Endothelial cell of umbilical vein (primary cell): ENCODE results near the gene ADGRB2. TPM values are rescaled to one million over a fixed set of nuclear protein-coding genes. Genes with fewer than 3 reads are reported as not detected.

Experiments used
- BruUV-seq: library from RNA; stranded (reverse); fragments of 400-500 nt; replicated peaks from 2 replicates; lab custom pipeline; 2021; lab: Mats Ljungman, UMichigan
- CTCF ChIA-PET: fragments of 300-600, 350-600 bp; sonication (Branson Sonifier 250); formaldehyde crosslinking; loops from one replicate; lab custom pipeline; 2021; ENCODE audit warnings: antibody characterized with exemption, inconsistent platforms; lab: Charles Lee
- POLR2A ChIA-PET: fragments of 300-600, 350-600 bp; sonication (Branson Sonifier 250); formaldehyde crosslinking; loops from one replicate; lab custom pipeline; 2021; ENCODE audit warnings: antibody characterized with exemption, inconsistent platforms; lab: Charles Lee
- DNase-seq: peaks from one replicate; pipeline ENCODE4 v3.0.0-alpha.2; 2011; ENCODE audit warnings: low read depth, low spot score
- FAIRE-seq: peaks from 2 replicates; lab custom pipeline; 2011; peaks lifted over from hg19 to GRCh38; lab: Jason Lieb, UNC
- H2AFZ ChIP-seq: 2 replicates; pipeline ENCODE4 v1.6.0; 2012; ENCODE audit warnings: low read depth, low read length, control low read depth, inconsistent platforms
- H3K27ac ChIP-seq: 2 replicates; pipeline ENCODE4 v1.5.1; 2011; ENCODE audit warnings: low read depth, mild to moderate bottlenecking, control low read depth, low read length, moderate library complexity; ENCODE audit not compliant: insufficient read depth
- H3K27me3 ChIP-seq, 2 experiments: 2 replicates each; pipeline versions ENCODE4 v1.6.0 to v1.6.1; 2011; ENCODE audit warnings: low read length in 2 of 2, mixed read lengths in 1 of 2; ENCODE audit not compliant: control insufficient read depth in 2 of 2, insufficient read depth in 2 of 2
- H3K36me3 ChIP-seq, 2 experiments: 2 replicates in 1 of 2; 3 replicates in 1 of 2; pipeline ENCODE4 v1.5.1; 2011; ENCODE audit warnings: low read length in 2 of 2, mild to moderate bottlenecking in 1 of 2, moderate library complexity in 1 of 2; ENCODE audit not compliant: control insufficient read depth in 2 of 2, insufficient read depth in 2 of 2; ENCODE audit errors: extremely low read depth in 1 of 2
- H3K4me1 ChIP-seq: 3 replicates; pipeline ENCODE4 v1.5.1; 2011; ENCODE audit warnings: mild to moderate bottlenecking, low read length; ENCODE audit not compliant: control insufficient read depth, insufficient read depth; ENCODE audit errors: extremely low read depth
- H3K4me2 ChIP-seq: 2 replicates; pipeline ENCODE4 v1.6.1; 2011; ENCODE audit warnings: low read length, control low read depth, mixed read lengths; ENCODE audit not compliant: insufficient read depth
- H3K4me3 ChIP-seq, 3 experiments: fragments of 200-600 bp in 1 of 3; sonication (generic), shearing (Covaris generic) in 1 of 3; replicated peaks in 1 of 3; 2 replicates each; pipeline ENCODE4 v1.5.1; 2011 to 2016; ENCODE audit warnings: control low read depth in 3 of 3, low read length in 3 of 3, mild to moderate bottlenecking in 2 of 3, inconsistent platforms in 1 of 3, low read depth in 1 of 3, moderate library complexity in 1 of 3; ENCODE audit not compliant: insufficient read depth in 1 of 3
- H3K79me2 ChIP-seq: 2 replicates; pipeline ENCODE4 v1.6.0; 2012; ENCODE audit warnings: low read length, inconsistent platforms; ENCODE audit not compliant: control insufficient read depth, insufficient read depth
- H3K9ac ChIP-seq: replicated peaks from 2 replicates; pipeline ENCODE3; 2011; ENCODE audit warnings: low read length, control low read depth; ENCODE audit not compliant: insufficient read depth; ENCODE audit errors: extremely low read depth
- H3K9me1 ChIP-seq: replicated peaks from 3 replicates; pipeline ENCODE4 v1.6.0; 2011; ENCODE audit warnings: mild to moderate bottlenecking, low read length; ENCODE audit not compliant: control insufficient read depth, insufficient read depth; ENCODE audit errors: extremely low read depth
- H3K9me3 ChIP-seq: replicated peaks from 2 replicates; pipeline ENCODE4 v1.5.1; 2012; ENCODE audit warnings: low read length, inconsistent platforms; ENCODE audit not compliant: control insufficient read depth, insufficient read depth
- H4K20me1 ChIP-seq: replicated peaks from 2 replicates; pipeline ENCODE3; 2011; ENCODE audit warnings: mild to moderate bottlenecking, low read length; ENCODE audit not compliant: control insufficient read depth, insufficient read depth; ENCODE audit errors: extremely low read depth
- CTCF ChIP-seq, 2 donors: IDR thresholded peaks; 1 replicate in 1 of 2; 2 replicates in 1 of 2; pipeline ENCODE4 v1.5.1; 2011; ENCODE audit warnings: low read length in 2 of 2, mild to moderate bottlenecking in 2 of 2, moderate library complexity in 2 of 2, control low read depth in 1 of 2, inconsistent platforms in 1 of 2, low read depth in 1 of 2; ENCODE audit not compliant: insufficient read depth in 1 of 2; ENCODE audit errors: extremely low read depth in 1 of 2
- EZH2 ChIP-seq: IDR thresholded peaks from 2 replicates; pipeline ENCODE4 v1.6.1; 2012; ENCODE audit warnings: borderline replicate concordance, low read depth, mild to moderate bottlenecking, moderate library complexity, low read length, inconsistent platforms; ENCODE audit not compliant: severe bottlenecking
- FOS ChIP-seq: IDR thresholded peaks from 2 replicates; pipeline ENCODE4 v1.6.1; 2011; ENCODE audit warnings: mild to moderate bottlenecking, low read length, moderate library complexity, borderline replicate concordance; ENCODE audit not compliant: insufficient read depth
- GATA2 ChIP-seq: IDR thresholded peaks from 2 replicates; pipeline ENCODE4 v1.7.0; 2011; ENCODE audit warnings: low read depth, mild to moderate bottlenecking, moderate library complexity, mixed read lengths, low read length; ENCODE audit not compliant: insufficient read length, insufficient read depth
- JUN ChIP-seq: IDR thresholded peaks from 2 replicates; pipeline ENCODE4 v1.6.1; 2011; ENCODE audit warnings: borderline replicate concordance, low read depth; ENCODE audit not compliant: insufficient read length, insufficient read depth
- MAX ChIP-seq: IDR thresholded peaks from 2 replicates; pipeline ENCODE4 v1.6.1; 2011; ENCODE audit not compliant: insufficient read depth, insufficient read length
- MYC ChIP-seq: IDR thresholded peaks from one replicate; pipeline ENCODE4 v1.6.1; 2011; ENCODE audit warnings: mild to moderate bottlenecking, low read depth, low read length
- POLR2A ChIP-seq: IDR thresholded peaks from 2 replicates; pipeline ENCODE4 v1.6.1; 2012; ENCODE audit warnings: low read depth, mild to moderate bottlenecking, control low read depth, low read length
- POLR2AphosphoS5 ChIP-seq: IDR thresholded peaks from 2 replicates; pipeline ENCODE4 v1.6.1; 2012; ENCODE audit warnings: low read depth, mild to moderate bottlenecking, control low read depth, low read length, moderate library complexity; ENCODE audit not compliant: insufficient read depth
- dilution Hi-C: fragments of 300-500 bp; cut with MboI; formaldehyde crosslinking; loops from one replicate; pipeline ENCODE4 v1.15.0; 2019; ENCODE audit warnings: low sequenced_read_pairs; ENCODE audit not compliant: extremely low pct_ligation_motif_present
- intact Hi-C: fragments of 100-400 bp; cut with micrococcal nuclease; formaldehyde crosslinking; loops from one replicate; pipeline ENCODE4 v1.10.0; 2022
- polyA plus RNA-seq, 4 experiments: library from polyadenylated mRNA; depleted of rRNA in 3 of 4; stranded (reverse) in 3 of 4; unstranded in 1 of 4; fragments of >200 nt; gene quantifications; 2 replicates each; pipeline versions ENCODE4 v1.2.1 to v1.2.3, GENCODE V29; 2011 to 2012; ENCODE audit warnings: missing spikeins in 1 of 4
- total RNA-seq: library from RNA; stranded (reverse); gene quantifications from 2 replicates; pipeline ENCODE4 v1.2.3, GENCODE V29; 2021

Gene ADGRB2
- total and polyA plus RNA-seq, 2 donors (not counting 3 experiments of a cell fraction or from before 2014, with no cell fraction given), result 1.3 to 1.5 TPM

- no peaks in the 10 kb centered on the region for H4K20me1 ChIP-seq
- ChIA-PET CTCF (interaction anchor here (1.1 to 1.7 kb wide), 2 partner anchors 17 to 57 kb away, joined by 3 to 4 read pairs; no protein-coding TSS in a partner anchor), POLR2A (no interaction called here)
- H3K27ac ChIP-seq, result no peak overlapping the region
- dilution Hi-C loops, result no loop called here
- H3K9me3 ChIP-seq, result no peaks in the 10 kb centered on the region
- intact Hi-C loops, result no loop called here
- no peak overlapping the region for H2AFZ ChIP-seq
- no peaks in the 10 kb centered on the region for H3K27me3 ChIP-seq
- no peak for TF ChIP-seq MYC
- TF ChIP-seq POLR2A, result no peak
- TF ChIP-seq EZH2, result no peak
- no peak for TF ChIP-seq MAX
- TF ChIP-seq FOS, result no peak
- TF ChIP-seq GATA2, result no peak
- no peak for TF ChIP-seq JUN
- no peak for TF ChIP-seq CTCF (IDR thresholded peaks at IDR 0.05; ENCODE audit: extremely low read depth in 1 of 2, insufficient read depth in 1 of 2, low read depth in 1 of 2, low read length in 2 of 2)
- no peak for TF ChIP-seq POLR2AphosphoS5
- no peak for DNase-seq
- FAIRE-seq, result no peak
- H3K9me1 ChIP-seq, result no peaks in the 10 kb centered on the region
- H3K4me2 ChIP-seq, result no peak overlapping the region
- H3K79me2 ChIP-seq, result no peaks in the 10 kb centered on the region
- no TSS peak for BruUV-seq
- H3K9ac ChIP-seq, result no peak overlapping the region
- no peak overlapping the region for H3K4me3 ChIP-seq
- no peaks in the 10 kb centered on the region for H3K36me3 ChIP-seq
- H3K4me1 ChIP-seq, result no peaks in the 10 kb centered on the region
Measured at GRCh38 chr1:31732751-31733289, 31.3 kb downstream of the ADGRB2 start.
